Measurements from ENCODE around the gene ITPA. TPM values are rescaled to one million over a fixed set of nuclear protein-coding genes. Genes with fewer than 3 reads are reported as not detected.

Gene ITPA
- total RNA-seq, 1 experiment from 2014 or later: 117 TPM

- Histone ChIP-seq H3K9ac (ENCODE audit: low read length) (no peak overlapping the region), H3K36me3 (ENCODE audit: low read depth, low read length) (no peaks in the 10 kb centered on the region), H3K9me3 (ENCODE audit: low read length) (no peaks in the 10 kb centered on the region), H3K4me2 (ENCODE audit: low read length) (no peak overlapping the region), H3K4me3 (ENCODE audit: low read length) (no peak overlapping the region), H3F3A (ENCODE audit: low read length, unreplicated experiment) (no peaks in the 10 kb centered on the region), H2AFZ (ENCODE audit: low read length) (no peak overlapping the region), H3K27me3 (ENCODE audit: low read length) (no peaks in the 10 kb centered on the region), H3K27ac (ENCODE audit: low read length) (no peak overlapping the region), H3K4me1 (ENCODE audit: insufficient read depth, low read length) (peaks cover 17% of the 10 kb centered on the region), H3K9me2 (replicated peaks; ENCODE audit: low read length) (no peaks in the 10 kb centered on the region), H3K79me2 (ENCODE audit: low read length) (0 out of 2 replicates have a peak, but pooled peaks cover 9% of the 10 kb centered on the region), H4K20me1 (ENCODE audit: low read length) (no peaks in the 10 kb centered on the region)
- no peak for TF ChIP-seq EZH2phosphoT487 (IDR thresholded peaks at IDR 0.05; ENCODE audit: borderline replicate concordance, low read length)
- no peak for DNase-seq
- ChIA-PET CTCF (interaction anchor here (0.6 kb wide), 2 partner anchors 21 to 43 kb away, joined by 3 read pairs; no protein-coding TSS in a partner anchor), POLR2A (ENCODE audit: unreplicated experiment) (no interaction called here)
- BruUV-seq (replicated peaks): no TSS peak
- intact Hi-C loops (cut with micrococcal nuclease): no loop called here
- ATAC-seq: no peak
Measured at GRCh38 chr20:3242172-3242692, 32.9 kb downstream of the ITPA start.

DNA sequence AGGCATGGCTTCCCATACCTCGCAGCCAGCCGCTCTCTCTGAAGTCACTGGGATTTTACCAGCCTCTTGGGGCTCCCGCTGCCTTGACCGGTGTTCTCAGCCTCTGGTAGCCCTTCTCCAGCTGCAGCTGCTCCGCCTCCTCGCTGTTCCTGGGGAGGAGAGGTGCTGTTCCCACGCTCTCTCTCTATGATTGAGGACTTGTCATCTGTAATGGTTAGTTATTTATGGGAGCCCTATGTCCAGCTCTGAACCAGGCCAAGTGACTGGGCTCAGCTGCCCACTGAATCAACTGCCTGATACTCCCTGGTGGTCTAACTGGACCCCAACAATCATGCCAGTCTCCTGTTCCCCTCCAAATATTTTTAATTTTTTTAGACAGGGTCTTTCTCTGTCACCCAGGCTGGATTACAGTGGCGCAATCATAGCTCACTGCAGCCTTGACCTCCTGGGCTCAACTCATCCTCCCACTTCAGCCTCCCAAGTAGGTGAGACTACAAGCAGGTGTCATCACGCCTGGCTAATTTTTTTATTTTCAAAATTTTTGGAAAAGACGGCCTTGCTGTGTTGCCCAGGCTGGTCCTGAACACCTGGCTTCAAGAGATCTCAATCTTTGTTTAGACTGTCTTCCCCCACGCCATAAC, 34.5 kb downstream of the ITPA start:
- intact Hi-C loops (cut with micrococcal nuclease): no loop called here
- Histone ChIP-seq H3K9me3 (ENCODE audit: low read length) (no peaks in the 10 kb centered on the region), H3K4me3 (ENCODE audit: low read length) (no peak overlapping the region), H3K4me2 (ENCODE audit: low read length) (no peak overlapping the region), H3F3A (ENCODE audit: low read length, unreplicated experiment) (no peaks in the 10 kb centered on the region), H4K20me1 (ENCODE audit: low read length) (no peaks in the 10 kb centered on the region), H3K9ac (ENCODE audit: low read length) (no peak overlapping the region), H3K36me3 (ENCODE audit: low read depth, low read length) (no peaks in the 10 kb centered on the region), H3K27me3 (ENCODE audit: low read length) (no peaks in the 10 kb centered on the region), H3K4me1 (ENCODE audit: insufficient read depth, low read length) (peaks cover 7% of the 10 kb centered on the region; the same call in 1 of the 2 replicates), H3K9me2 (replicated peaks; ENCODE audit: low read length) (no peaks in the 10 kb centered on the region), H2AFZ (ENCODE audit: low read length) (no peak overlapping the region), H3K79me2 (ENCODE audit: low read length) (no peaks in the 10 kb centered on the region), H3K27ac (ENCODE audit: low read length) (no peak overlapping the region)
- DNase-seq: no peak
- ChIA-PET CTCF (no interaction called here), POLR2A (ENCODE audit: unreplicated experiment) (no interaction called here)
- TF ChIP-seq, protein P1, sequence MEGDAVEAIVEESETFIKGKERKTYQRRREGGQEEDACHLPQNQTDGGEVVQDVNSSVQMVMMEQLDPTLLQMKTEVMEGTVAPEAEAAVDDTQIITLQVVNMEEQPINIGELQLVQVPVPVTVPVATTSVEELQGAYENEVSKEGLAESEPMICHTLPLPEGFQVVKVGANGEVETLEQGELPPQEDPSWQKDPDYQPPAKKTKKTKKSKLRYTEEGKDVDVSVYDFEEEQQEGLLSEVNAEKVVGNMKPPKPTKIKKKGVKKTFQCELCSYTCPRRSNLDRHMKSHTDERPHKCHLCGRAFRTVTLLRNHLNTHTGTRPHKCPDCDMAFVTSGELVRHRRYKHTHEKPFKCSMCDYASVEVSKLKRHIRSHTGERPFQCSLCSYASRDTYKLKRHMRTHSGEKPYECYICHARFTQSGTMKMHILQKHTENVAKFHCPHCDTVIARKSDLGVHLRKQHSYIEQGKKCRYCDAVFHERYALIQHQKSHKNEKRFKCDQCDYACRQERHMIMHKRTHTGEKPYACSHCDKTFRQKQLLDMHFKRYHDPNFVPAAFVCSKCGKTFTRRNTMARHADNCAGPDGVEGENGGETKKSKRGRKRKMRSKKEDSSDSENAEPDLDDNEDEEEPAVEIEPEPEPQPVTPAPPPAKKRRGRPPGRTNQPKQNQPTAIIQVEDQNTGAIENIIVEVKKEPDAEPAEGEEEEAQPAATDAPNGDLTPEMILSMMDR (conservative IDR thresholded peaks at IDR 0.05; ENCODE audit: low read depth, low read length): no peak
- TF ChIP-seq EZH2 (IDR thresholded peaks at IDR 0.05; ENCODE audit: low read length, unreplicated experiment): no peak
- no peak for TF ChIP-seq EZH2phosphoT487 (IDR thresholded peaks at IDR 0.05; ENCODE audit: borderline replicate concordance, low read length)
- ATAC-seq: no peak
- no TSS peak for BruUV-seq (replicated peaks)

DNA sequence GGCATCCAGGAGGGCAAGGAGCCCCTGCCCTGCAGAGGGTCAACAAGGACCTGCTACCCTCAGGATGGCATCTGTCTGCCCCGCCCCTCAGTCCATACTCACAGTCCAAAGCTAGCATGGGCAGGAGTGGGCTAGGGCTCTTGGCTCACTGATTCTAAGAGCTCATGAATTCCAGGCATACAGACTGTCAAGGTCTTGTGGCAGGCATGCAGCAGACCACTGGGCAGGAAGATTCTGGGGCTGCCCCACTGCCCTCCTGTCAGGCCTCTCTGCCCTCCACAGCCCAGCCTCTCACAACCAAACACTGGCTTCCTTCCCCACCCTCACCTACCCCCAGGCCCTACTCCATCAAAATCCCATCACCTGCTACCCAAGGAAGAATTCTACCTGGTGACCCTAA, 35.3 kb downstream of the ITPA start:
- no peaks in the 10 kb centered on the region for H4K20me1 ChIP-seq (ENCODE audit: low read length)
- no TSS peak for BruUV-seq (replicated peaks)
- no peaks in the 10 kb centered on the region for H3K9me2 ChIP-seq (replicated peaks; ENCODE audit: low read length)
- H3K79me2 ChIP-seq (ENCODE audit: low read length): no peaks in the 10 kb centered on the region
- H3K27ac ChIP-seq (ENCODE audit: low read length): no peak overlapping the region
- ChIA-PET POLR2A (ENCODE audit: unreplicated experiment) (no interaction called here), CTCF (no interaction called here)
- ATAC-seq: no peak
- H3K9ac ChIP-seq (ENCODE audit: low read length): no peak overlapping the region
- intact Hi-C loops (cut with micrococcal nuclease): no loop called here
- H3K4me2 ChIP-seq (ENCODE audit: low read length): no peak overlapping the region
- H3K36me3 ChIP-seq (ENCODE audit: low read depth, low read length): no peaks in the 10 kb centered on the region
- H3K27me3 ChIP-seq (ENCODE audit: low read length): no peaks in the 10 kb centered on the region
- TF ChIP-seq EZH2 (IDR thresholded peaks at IDR 0.05; ENCODE audit: low read length, unreplicated experiment) (no peak), EZH2phosphoT487 (IDR thresholded peaks at IDR 0.05; ENCODE audit: borderline replicate concordance, low read length) (no peak)
- no peak overlapping the region for H3K4me3 ChIP-seq (ENCODE audit: low read length)
- no peaks in the 10 kb centered on the region for H3F3A ChIP-seq (ENCODE audit: low read length, unreplicated experiment)
- H2AFZ ChIP-seq (ENCODE audit: low read length): no peak overlapping the region
- H3K9me3 ChIP-seq (ENCODE audit: low read length): no peaks in the 10 kb centered on the region
- DNase-seq: no peak
- peaks cover 6% of the 10 kb centered on the region; the same call in 1 of the 2 replicates for H3K4me1 ChIP-seq (ENCODE audit: insufficient read depth, low read length)

Data from PC-3 (cell line).